NB4 (cell line): ENCODE measurements around the gene PSMA1.

Source experiments
- CTCF ChIP-seq: IDR thresholded peaks from one replicate; pipeline ENCODE4 v1.5.1; 2012; ENCODE audit warnings: low read depth, low read length
- MAX ChIP-seq: IDR thresholded peaks from 2 replicates; pipeline ENCODE4 v1.6.1; 2011; ENCODE audit warnings: low read depth, low read length
- POLR2A ChIP-seq: IDR thresholded peaks from 2 replicates; pipeline ENCODE4 v1.6.1; 2011; ENCODE audit warnings: mild to moderate bottlenecking; ENCODE audit not compliant: insufficient read length; ENCODE audit errors: extremely low read depth

GRCh38 chr11:14542324-14542723 is 22.1 kb upstream of the PSMA1 start:
- TF ChIP-seq POLR2A, result no peak
- no peak for TF ChIP-seq CTCF
- no peak for TF ChIP-seq MAX
